Activated CD4-positive, alpha-beta T cell treated with anti-CD3 and anti-CD28 coated beads for 48 hours (primary cell): ENCODE data around the gene MAGIX.
"Not testable (repeated sequence)": the region's sequence is repeated elsewhere in the genome, so short reads cannot be mapped to it uniquely, and the experiment has no call there.

Experiments
- DNase-seq: peaks from one replicate; pipeline ENCODE4 v3.0.0-alpha.2; 2020

Gene MAGIX

DNA sequence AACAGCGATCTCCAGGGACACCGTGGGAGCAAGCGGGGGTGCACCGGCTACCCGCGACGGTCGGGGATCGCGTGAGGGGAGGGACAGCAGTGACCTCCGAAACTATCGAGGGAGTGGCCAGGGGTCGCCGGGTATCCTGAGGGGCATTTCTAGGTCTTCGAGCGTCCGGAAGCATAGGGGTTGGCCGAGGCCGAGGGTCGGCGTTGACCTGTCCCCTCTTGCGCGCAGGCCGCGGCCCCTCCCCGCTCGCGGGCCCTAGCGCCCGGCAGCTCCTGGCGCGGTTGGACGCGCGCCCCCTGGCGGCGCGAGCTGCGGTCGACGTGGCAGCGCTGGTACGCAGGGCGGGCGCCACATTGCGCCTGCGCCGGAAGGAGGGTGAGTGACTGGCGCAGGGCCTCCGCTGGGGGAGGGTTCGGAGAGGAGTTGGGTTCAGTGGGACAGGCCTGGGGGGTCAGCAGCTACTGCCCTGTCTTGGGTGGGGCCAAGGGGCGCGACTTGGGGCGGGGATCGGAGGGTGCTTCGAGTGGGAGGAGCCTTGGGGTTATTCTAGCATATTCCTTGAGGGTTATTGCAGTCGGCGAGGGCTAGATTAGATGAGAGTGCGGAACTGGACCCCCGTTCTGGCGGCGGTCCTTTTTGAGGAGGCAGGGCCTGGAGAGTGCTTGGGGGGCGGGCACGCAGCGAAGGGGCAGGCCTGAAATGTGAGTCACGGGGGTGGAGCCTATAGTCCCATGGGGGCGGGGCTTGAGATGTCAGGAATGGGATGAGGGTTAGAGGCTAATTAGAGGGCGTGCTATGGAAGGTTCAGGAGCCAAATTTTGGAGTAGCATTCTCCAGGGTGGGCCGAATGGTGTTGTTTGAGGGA, 1.2 kb downstream of the MAGIX start:
- peak; percentile 84 for DNase-seq

DNA sequence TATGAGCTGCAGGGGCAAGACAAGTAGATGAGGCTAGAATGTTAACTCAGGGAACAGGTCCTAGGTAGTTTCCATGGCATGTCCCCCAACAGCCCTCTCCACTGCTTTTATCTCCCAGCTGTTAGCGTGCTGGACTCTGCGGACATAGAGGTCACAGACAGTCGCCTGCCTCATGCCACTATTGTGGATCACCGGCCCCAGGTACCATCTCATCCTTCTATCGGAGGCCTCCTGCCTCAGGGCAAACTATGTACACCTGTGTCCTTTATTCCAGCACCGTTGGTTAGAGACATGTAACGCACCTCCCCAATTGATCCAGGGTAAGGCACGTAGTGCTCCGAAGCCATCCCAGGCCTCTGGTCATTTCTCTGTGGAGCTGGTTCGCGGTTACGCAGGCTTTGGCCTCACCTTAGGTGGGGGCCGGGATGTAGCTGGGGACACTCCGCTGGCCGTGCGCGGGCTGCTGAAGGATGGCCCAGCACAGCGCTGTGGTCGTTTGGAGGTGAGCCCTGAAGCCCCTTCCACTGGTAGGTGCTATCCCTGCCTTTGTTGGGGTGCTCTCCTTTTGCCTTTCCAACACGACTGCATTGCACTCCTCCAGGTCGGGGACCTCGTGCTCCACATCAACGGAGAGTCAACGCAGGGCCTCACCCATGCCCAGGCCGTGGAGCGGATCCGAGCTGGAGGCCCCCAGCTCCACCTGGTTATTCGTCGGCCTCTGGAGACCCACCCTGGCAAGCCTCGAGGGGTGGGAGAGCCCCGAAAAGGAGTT, 2.2 kb downstream of the MAGIX start:
- DNase-seq, result no peak

DNA sequence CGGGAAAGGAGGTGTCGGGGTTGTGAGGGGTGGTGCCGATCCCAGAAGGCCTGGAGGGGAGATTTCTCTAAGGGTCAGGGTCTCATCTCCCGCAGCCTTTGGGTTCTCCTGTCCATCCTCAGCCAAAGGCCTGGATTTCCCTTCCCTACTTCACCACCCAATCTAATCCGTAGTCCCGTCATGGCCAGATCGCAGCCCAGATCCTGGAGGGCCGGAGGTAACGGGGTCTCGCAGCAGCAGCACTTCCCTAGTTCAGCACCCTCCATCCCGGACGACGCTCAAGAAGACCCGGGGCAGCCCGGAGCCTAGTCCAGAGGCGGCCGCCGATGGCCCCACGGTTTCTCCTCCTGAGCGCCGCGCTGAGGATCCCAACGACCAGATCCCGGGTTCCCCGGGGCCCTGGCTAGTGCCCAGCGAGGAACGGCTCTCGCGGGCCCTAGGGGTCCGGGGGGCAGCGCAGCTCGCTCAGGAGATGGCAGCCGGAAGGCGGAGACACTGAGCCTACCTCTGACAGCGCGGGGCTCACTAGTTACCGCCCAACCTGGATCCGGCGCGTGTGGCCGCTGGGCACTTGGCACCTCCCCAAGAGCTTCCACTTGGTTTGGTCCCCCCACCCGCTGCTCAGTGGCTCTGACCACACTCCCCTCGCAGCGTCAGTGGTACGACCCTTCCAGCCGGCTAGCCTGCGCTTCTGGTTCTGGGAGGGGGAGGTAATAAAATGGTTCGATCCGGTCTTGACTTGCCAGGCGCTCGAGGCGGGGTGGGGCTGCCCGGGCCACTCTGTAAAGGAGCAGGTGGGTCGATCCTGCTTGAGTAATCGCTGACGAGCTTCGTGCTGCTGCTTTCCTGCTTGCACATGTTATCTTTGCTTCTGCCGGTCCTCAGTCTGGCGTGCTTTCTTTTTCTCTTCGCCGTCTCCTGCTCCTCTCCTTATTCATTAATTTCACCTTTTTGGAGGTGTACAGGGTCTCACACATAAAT, 3.6 kb downstream of the MAGIX start:
- DNase-seq, result peak; percentile 84

DNA sequence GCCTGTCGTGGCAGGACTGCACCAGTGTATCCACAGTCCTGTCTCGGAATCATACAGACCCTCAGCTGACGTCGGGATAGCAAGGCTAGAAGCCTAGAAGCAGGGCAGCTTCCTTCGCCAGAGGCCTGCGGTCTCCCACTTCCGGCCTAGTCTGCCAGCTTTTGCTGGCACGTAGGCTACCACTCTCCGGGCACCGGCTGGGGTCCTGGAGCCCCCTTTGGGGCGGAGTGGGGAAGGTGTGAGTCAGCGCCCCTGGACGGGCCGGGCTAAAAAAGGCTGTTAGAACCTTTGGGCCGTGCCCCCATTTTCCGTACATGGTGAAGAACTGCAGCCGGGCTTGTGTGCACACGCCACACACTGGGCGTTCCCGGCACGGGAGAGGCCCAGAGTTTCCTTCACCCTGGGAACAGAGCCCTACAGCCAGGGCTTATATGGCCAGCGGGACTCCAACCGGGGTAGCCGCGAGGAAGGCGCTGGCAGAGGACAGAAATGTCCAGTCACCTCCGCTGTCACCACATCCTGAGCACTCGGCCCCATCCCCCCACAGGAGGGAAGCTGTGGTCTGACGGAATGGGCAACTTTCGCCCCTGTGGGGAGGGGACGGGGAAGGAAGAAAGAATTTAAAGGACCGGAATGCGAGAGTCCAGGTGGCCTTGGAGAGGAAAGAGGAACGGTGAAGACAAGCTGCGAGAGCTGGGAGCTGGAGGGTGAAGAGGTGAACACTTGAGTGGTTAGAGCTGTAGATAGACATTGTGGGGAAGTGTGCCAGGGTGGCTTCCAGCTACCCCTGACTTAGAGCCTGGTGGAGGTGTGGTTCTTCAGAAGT, 4.6 kb downstream of the MAGIX start:
- DNase-seq, result peak; percentile 75

DNA sequence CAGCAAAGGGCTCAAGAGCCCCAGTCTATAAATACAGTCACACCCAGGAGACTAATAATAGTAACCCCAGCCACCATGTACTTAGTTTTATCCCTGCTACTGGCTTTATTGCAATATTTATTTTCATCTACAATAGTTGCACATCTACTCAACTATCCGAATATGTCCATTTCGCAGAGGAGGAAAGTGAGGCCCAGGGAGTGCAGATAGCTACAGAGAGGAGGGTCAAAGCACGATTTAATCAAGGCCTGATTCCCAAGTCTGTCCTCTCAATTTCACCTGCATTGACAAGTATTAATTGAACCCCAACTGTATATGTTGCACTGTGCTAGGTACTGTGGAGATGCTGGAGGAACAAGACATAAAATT, 5.2 kb downstream of the MAGIX start:
- DNase-seq, result no peak

DNA sequence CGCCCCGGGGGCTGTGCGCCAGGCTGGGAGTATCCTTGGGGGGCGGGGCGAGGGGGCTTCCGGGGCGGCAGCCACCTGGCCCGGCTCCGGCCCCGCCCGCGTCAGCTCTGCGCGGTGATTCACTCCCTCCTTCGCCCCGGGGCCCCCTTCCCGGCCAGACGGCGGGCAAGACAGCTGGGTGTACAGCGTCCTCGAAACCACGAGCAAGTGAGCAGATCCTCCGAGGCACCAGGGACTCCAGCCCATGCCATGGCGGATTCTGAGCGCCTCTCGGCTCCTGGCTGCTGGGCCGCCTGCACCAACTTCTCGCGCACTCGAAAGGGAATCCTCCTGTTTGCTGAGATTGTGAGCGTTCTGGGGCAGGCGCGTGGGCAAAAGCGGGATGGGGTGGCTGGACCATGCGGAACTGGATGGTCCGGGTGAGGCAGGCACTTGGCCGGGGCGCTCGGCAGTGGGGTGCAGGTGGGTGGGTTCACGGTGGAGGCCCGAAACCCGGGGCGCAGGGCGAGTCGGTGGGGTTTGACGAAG, 9.3 kb downstream of the MAGIX start, which contains the start of gene PLP2:
Gene PLP2, plus strand, starts transcription at position 147 of the 528 bp plus-strand sequence. Its CDS starts 103 bp downstream, at position 250.
- DNase-seq, result peak; percentile 82

DNA sequence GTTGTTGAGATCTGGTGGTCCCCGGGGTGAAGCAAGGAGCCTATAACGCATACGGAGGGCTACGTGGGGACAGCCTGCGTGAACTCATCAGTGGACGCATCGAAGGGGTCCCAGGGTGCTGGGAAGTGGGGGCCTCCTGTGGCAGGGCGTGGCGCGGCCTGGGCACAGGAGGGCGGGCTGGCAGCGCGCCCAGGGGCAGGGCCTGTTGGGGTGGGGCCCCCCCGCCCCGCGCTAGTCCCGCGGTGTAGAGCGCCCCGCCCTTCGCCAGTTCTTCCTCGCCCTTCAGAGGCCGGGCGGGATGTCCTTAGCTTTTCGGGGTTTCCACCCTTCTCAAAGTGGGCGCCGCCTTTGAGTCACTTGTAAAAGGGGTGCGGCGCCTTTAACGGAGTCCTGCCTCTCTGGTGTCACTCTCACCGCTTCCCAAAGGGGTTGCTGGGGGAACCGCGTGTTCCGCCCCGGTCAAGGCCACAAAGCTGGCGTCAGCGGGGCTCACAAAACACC, 9.8 kb downstream of the MAGIX start:
- DNase-seq, result peak; percentile 80

DNA sequence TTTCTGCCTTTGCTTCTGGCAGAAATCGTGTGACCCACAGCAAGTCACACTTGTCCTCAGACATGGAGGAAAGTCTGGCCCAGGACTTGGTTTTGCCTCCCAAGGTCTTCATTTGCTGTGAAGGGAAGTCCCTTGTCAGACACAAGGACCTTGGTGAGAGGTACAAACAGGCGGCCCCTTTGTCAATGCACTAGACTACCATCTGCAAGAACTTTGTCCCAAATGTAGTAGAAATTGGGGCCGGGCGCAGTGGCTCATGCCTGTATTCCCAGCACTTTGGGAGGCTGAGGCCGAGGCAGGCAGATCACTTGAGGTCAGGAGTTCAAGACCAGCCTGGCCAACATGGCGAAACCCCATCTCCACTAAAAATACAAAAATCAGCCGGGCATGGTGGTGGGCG, 11.0 kb downstream of the MAGIX start:
- not testable (repeated sequence) for DNase-seq

DNA sequence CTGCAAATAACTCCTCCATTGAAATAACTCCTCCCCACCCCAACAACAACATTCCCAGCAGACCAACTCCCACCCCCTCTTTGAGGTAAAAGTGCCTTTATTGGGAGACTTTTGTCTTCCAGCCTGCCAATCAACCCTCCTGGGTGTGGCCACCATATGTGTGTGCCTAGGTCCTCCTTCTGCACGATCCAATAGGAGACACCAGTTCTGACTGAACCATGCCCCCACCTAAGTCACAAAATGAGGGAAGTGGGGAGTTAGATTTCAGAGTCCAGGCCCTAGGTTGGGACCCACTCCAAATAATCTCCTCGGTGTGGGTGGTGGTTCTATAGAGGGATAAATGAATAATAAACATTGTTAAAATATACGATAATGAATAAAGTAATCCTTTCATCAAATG, 12.2 kb downstream of the MAGIX start:
- DNase-seq, result no peak

DNA sequence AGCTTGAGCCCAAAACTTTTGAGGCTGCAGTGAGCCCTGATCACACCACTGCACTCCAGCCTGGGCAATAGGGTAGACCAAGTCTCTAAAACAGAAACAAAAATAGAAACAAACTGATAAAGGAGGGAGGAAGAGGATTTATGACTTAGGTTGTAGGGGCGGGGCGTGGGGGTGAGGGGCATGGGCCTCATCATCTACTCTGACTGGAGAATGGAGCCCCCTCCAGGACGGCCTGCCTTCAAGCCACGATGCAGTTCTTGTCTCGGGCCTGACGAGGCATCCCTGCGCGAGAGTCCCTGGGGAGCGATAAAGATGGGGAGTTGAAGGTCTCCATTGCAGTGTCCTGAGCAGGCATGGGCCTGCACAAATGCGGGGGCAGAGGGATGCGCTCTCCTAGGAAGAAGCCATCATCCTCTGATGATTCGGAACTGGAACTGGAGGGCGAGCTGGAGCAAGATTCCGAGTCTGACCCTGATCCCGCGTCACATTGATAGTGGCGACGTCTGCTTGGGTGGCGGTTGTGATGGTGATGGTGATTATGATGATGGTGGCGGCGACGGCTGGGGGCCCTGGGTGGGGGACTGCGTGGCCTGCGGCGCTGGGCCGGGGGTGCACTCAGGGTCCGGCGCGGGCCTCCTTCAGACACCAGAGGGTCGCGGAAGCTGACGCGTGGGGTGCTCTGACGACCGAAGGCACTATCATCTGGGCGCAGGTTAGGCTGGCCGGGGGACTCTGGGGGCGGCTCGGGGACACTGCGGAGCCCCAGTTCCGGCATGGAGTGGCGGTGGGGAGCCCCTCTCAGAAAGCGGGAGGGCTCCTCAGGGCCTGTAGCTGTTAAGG, 13.1 kb downstream of the MAGIX start:
- DNase-seq, result no peak

DNA sequence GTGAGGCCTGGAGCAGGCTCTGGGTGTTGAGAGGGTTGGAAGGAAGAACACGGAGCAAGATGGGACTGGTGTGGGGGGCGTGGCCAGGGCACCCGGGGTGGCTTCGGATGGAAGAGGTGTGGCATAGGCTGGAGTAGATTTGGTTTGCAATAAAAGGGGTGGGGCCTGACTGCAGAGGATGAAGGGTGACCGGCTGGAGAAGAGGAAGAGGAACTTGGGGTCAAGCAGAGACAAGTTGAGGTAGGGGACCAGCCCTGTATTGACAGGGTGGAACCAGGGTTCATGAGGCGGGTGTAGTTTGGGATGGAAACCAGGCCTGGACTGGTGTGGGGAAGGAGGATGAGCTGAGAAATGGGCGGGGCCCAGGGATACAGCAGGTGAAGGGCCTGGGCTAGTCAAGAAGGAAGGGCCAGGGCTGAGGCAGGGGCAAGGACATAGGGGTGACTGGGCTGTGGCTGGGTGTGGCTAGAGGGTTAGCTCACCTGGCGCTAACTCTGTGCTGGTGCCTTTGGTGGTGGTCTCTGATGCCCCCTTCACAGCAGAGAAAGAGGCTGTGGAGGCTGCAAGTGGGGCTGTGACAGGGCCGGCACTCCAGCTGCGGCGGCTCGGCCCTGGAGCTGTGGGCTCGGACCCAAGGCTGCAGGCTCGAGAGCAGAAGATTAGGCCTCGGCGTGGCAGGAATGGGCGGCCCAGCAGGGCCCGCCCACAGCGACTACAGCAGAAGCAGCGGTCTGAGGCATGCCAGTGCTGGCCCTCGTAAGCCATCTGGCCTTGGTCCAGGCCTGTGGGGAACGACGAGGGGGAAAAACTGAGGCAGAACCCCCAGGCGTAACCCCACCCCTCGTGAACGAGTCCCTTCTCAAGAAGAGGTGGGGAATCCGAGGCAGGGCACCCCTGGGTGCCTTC, 14.1 kb downstream of the MAGIX start:
- DNase-seq, result no peak

DNA sequence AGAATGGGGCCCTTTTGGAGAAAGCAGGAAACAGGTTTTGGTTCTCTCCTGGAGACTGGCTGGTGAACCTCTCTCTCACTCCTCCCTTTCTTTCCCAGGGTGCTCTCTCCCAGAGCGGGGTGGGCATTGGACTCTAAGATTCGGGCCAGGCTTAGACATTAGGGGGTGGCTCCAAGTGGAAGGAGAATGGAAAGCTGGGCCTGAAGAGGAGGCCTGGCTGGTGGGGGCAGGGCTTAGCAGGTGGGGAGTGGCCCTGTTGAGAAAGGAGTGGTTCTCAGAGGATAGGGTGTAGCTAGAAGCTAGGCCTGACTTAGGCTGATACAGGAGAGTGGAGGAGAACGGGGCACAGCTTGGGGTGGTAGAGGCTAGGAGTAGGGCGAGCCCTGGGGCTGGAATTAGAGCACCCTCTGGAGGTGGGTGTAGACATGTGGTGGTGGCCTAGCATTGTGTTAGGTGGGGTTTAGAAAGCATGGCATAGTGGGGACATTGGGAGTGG, 14.8 kb downstream of the MAGIX start:
- DNase-seq, result no peak

DNA sequence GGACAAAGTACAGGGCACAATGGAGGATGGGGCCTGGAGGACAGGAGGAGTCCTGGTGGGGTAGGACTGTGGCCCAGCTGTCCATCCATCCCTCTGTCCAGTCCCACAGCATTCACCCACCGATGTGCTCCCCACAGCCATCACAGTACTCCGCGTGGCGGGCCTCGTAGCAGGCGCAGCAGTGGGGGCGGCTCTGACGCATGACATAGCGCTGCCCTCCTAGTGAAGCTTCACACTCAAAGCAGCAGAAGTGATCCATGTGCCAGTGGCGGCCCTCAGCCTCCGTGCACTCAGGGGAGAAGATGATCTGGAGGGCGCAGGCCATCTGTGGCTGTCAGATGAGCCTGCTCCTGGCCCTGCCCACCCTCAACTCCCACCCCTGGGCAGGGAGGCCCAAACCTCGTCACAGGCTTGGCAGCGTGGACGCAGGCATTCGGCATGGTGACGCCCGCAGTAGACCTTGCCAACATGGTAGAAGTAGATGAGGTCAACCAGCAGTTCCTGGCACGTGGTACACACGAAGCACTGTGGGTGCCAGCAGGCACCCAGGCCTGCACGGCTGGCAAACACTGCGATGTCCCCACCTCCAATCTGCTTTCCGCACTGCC, 15.4 kb downstream of the MAGIX start:
- no peak for DNase-seq

DNA sequence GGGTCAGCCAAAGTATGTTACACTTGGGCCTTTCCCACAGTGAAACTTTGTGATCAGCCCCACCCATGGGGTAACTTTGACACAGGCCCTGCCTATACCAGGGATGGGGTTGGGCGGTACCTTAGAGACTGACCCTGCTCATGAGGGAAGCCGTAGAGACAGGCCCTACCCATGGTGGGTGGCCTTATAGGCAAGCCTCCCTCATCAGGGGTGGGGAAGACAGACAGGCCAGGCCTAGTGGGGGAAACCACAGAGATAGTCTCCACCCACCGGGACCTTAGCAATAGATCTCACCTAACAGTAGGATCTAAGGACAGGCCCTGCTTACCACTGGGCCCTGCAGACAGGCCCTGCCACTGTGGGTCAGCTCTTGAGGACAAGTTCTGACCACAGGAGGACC, 16.0 kb downstream of the MAGIX start:
- no peak for DNase-seq

DNA sequence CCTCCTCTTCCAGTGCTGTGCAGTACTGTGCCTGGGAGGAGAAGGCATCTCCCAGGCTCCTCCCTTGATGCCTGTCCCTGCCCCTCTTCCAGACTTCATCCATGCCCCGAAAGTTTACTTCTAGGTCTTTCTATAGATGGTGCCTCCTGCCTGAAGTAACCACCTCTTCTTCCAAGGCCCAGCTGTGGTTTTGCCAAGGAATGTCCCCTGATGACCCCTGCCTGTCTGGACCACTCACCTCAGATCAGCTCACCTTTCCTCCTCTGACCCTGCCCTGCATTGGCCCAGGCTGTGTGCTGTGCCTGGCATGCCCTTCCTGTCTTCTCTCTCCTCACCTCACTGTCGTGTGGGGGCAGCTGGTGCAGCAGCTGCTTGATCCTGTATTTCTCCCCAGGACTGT, 16.8 kb downstream of the MAGIX start:
- no peak for DNase-seq

DNA sequence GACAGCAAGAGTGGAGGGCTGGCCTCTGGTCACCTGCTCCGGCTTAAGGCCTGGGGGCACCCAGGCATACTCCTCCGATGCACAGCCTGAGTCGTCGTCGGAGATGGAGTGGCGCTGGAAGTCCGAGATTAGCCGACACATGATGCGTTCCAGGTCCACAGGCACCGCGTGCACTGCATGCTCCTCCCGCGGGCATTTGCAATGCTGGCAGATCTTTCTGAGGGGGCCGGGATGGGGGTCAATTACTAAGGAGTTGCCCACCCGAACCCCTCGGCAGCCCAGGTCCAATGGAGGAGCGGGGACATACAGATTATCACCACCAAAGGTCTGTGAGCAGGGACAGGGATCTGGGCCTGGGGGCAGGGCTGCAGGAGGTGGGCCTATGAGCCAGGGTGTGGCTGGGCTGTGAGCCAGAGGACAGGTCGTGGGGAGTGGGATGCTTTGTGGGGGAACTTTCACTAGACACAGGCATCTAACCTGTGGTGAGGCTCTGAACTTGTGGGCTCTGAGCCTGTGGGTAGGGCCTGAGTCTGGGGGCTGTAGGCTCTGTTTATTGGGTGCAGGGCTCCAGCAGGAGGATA, 21.2 kb downstream of the MAGIX start:
- DNase-seq, result no peak

DNA sequence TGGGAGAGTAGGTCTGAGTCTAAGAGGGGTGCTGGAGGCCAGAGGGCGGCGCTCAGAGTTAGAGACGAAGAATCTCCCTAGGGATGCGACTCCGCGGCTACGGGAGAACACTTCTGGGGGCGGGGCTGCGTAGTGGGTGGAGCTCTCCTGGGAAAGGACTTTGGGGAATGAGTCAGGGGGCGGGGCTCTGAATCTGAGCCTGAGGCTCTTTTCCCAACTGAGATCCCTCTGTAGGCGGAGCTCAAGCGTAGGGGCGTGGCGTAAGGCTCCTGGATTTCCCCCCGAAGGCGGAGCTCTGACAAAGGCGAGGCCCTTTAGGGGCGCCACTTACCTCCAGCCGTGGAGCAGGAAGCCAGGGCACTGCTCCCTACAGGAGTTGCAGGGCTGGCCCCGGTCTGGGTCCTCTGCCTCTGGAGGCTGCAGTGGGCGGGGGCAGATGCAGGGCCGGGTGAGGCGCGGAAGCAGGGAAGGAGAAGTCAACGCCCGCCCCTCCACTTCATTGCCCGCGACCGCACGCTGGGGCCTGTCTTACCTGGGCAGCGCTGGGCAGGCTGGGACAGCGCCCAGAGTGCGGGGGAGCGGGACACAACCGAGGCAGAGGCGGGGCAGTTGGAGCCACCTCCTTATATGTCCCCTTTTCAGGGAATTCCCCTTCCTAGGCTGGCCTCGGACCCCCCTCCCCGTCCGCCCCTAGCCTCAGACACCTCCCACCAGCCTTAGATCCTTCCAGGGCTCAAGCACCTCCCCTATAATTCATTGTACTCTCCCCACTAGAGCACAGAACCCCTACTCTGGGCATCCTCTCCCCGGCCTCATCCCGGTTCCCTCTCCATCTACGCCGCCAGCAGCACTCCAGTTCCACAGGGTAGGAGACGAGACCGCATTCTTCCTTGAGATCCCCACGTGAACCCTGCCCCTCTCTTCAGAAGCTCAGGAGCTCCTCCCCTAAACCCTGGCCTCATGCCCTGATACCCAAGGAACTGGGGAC, 22.0 kb downstream of the MAGIX start:
- DNase-seq, result peak; percentile 62
